ENCODE data around the gene CLEC2D.
"Not testable (repeated sequence)": the region's sequence is repeated elsewhere in the genome, so short reads cannot be mapped to it uniquely, and the experiment has no call there.

Gene CLEC2D

GRCh38 chr12:9661720-9662119, 7.8 kb upstream of the CLEC2D start:
- DNase-seq, result no peak

- DNase-seq, result no peak
Observed at GRCh38 chr12:9662488-9662887, 7.0 kb upstream of the CLEC2D start.

GRCh38 chr12:9667403-9668160, 1.9 kb upstream of the CLEC2D start:
- DNase-seq, result no peak

- no peak for DNase-seq
Observed at GRCh38 chr12:9668161-9669018, 1.1 kb upstream of the CLEC2D start.

GRCh38 chr12:9669019-9669326, 540 bp upstream of the CLEC2D start:
- DNase-seq, result no peak

- DNase-seq, result not testable (repeated sequence)
Observed at GRCh38 chr12:9672340-9672739, 2.8 kb downstream of the CLEC2D start.

- DNase-seq, result no peak
Observed at GRCh38 chr12:9673404-9674225, 4.1 kb downstream of the CLEC2D start.

GRCh38 chr12:9674226-9674590, 4.7 kb downstream of the CLEC2D start:
- DNase-seq, result no peak

GRCh38 chr12:9682508-9682907, 13.0 kb downstream of the CLEC2D start:
- not testable (repeated sequence) for DNase-seq

GRCh38 chr12:9682949-9683348, 13.4 kb downstream of the CLEC2D start:
- not testable (repeated sequence) for DNase-seq

- not testable (repeated sequence) for DNase-seq
Observed at GRCh38 chr12:9685366-9685765, 15.9 kb downstream of the CLEC2D start.

- no peak for DNase-seq
Observed at GRCh38 chr12:9685915-9686314, 16.4 kb downstream of the CLEC2D start.

- no peak for DNase-seq
Observed at GRCh38 chr12:9687228-9687627, 17.7 kb downstream of the CLEC2D start.

- no peak for DNase-seq
Observed at GRCh38 chr12:9692909-9693308, 23.4 kb downstream of the CLEC2D start.

GRCh38 chr12:9694241-9694640, 24.7 kb downstream of the CLEC2D start:
- no peak for DNase-seq

GRCh38 chr12:9695150-9695549, 25.6 kb downstream of the CLEC2D start:
- not testable (repeated sequence) for DNase-seq

GRCh38 chr12:9695661-9696060, 26.1 kb downstream of the CLEC2D start:
- not testable (repeated sequence) for DNase-seq

- no peak for DNase-seq
Observed at GRCh38 chr12:9697619-9698018, 28.1 kb downstream of the CLEC2D start.

GRCh38 chr12:9698681-9699080, 29.2 kb downstream of the CLEC2D start:
- no peak for DNase-seq

GRCh38 chr12:9699269-9699897, 29.9 kb downstream of the CLEC2D start:
- no peak for DNase-seq

- no peak for DNase-seq
Observed at GRCh38 chr12:9699898-9700605, 30.5 kb downstream of the CLEC2D start.

- DNase-seq, result no peak
Observed at GRCh38 chr12:9700606-9700956, 31.1 kb downstream of the CLEC2D start.
